GM18520 (cell line): Measurements from ENCODE around the gene COA1.
"Not testable (repeated sequence)": the region's sequence is repeated elsewhere in the genome, so short reads cannot be mapped to it uniquely, and the experiment has no call there.

Experiments used
- ATAC-seq: cut with Tn5 transposase; IDR thresholded peaks from one replicate; pipeline ENCODE4 v1.9.1; 2021; ENCODE audit not compliant: unreplicated experiment

COA1 gene

DNA sequence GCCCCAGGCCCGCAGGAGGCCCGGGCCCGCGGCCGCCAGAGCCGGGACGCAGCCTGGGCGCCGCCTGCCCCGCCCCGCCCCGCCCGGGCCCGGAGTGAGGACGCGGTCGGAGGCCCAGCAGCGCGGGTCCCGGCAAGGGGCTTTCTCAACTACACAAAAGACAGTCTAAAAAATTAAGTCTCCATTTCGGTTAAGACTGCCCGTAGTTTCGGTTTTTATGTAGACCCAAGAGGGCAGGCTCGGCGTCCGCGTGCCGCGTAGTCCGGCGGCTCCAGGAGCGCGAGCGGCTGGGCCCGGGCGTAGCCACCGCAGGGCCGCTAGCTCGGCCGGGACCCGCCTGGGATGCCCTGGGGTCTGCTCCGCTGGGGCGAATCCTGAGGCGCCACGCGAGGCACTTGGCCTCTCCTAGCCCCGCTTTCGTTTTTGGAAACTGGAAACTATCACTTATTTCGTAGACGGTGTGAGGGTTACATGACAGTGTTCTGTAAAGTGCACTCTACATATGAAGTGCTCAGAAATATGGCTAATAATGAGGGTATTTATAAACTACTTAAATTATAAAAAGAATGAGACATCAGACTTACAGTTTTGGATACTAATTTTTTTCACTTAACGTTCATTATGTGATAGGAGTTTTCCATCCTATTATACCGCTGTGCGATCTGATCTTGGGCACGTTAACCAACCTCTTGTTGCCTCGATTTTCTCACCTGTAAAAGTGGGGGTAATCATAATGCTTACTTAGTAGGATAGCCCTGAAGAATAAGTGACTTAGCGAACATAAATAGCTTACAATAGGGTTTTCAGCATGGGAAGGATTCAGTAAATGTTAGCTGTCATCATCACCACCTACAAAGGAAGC lies 29.7 kb upstream of the COA1 start:
- peak; percentile 37 for ATAC-seq

- peak; percentile 44 for ATAC-seq
Observed at GRCh38 chr7:43758029-43758821, 28.9 kb upstream of the COA1 start, which contains the start of gene BLVRA. TSS of gene BLVRA (plus strand) at chr7:43758680. CDS start at chr7:43771159, 12,479 bp downstream.

- no peak for ATAC-seq
Observed at GRCh38 chr7:43757073-43757720, 27.9 kb upstream of the COA1 start.

GRCh38 chr7:43756368-43757072 lies 27.2 kb upstream of the COA1 start:
- ATAC-seq = no peak

GRCh38 chr7:43754596-43754995 lies 25.3 kb upstream of the COA1 start:
- ATAC-seq = no peak

DNA sequence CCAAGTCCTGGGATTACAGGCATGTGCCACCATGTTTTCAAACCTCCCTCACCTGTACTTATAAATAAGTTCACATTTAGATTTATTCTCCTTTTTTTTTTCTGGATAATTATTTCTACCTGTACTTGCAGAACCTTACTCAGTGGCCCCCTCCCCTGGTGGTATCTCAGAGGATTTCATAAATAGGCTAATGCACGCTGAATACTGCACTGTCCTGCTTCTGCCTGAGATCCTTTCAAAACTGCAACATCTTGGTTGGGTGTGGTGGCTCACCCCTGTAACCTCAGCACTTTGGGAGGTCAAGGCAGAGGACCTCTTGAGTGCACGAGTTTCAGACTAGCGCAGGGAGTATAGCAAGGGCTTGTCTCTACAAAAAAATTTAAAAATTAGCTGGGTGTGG lies 24.5 kb upstream of the COA1 start:
- ATAC-seq = no peak

DNA sequence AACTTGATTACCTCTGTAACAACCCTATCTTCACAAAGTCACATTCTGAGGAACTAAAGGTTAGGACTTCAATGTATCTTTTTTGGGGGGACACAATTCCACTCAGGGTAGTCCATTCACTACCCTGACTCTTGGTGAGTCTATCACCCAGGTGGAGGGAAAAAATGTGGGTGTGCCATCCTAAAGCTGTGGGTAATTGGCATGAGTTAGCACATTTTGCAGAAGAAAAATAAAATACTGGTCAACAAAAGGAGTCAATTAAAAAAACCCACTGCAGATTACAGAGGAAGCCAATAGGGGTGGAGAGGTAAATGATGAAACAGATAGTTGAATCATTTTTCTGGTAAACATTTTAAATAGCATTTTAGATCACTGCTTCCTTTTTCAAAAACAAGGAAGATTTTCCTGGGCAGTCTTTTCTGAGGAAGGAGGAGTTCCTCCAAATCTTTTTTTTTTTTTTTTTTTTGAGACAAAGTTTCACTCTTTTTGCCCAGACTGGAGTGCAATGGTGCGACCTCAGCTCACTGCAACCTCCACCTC lies 24.0 kb upstream of the COA1 start:
- ATAC-seq = no peak

- ATAC-seq = no peak
Observed at GRCh38 chr7:43752411-43752810, 23.1 kb upstream of the COA1 start.

DNA sequence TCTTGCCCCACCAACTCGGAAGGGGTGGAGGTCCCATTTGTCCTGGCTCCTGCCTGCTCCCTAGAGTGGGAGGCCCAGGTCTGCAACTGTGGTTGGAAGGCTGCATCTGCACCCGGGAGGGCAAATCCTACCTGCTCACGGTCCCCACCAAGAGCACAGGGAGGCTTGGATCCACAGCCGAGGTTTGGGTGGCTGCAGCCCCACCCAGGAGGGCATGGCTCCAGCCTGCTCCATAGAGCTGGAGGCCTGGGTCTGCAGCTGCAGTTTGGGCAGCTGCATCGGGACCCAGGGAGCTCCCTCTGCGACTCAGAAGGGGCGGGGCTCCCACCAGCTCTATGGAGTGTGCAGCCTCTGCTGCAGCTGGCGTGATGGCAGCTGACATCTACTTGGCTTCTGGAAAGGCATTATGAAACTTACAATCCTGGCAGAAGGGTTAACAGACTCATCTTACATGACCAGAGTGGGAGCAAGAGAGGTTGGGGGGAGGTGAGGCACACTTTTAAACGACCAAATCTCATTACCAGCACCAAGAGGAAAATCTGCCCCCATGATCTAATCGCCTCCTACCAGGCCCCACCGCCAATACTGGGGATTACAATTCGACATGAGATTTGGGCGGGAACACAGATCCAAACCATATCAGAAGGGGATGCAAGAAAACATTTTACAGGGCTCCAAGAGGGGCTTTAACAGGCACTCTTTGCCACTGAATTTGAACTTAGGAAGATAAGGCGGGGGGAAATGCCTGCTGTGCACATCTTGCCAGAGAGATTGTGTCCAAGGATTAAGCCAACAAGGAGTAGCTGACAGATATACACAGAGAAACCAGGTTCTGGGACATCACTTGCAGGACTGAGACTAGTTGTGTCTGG lies 20.9 kb upstream of the COA1 start:
- ATAC-seq = no peak

GRCh38 chr7:43749383-43749940 lies 20.1 kb upstream of the COA1 start:
- no peak for ATAC-seq

- no peak for ATAC-seq
Observed at GRCh38 chr7:43747328-43748105, 18.2 kb upstream of the COA1 start.

- no peak for ATAC-seq
Observed at GRCh38 chr7:43742692-43743091, 13.4 kb upstream of the COA1 start.

DNA sequence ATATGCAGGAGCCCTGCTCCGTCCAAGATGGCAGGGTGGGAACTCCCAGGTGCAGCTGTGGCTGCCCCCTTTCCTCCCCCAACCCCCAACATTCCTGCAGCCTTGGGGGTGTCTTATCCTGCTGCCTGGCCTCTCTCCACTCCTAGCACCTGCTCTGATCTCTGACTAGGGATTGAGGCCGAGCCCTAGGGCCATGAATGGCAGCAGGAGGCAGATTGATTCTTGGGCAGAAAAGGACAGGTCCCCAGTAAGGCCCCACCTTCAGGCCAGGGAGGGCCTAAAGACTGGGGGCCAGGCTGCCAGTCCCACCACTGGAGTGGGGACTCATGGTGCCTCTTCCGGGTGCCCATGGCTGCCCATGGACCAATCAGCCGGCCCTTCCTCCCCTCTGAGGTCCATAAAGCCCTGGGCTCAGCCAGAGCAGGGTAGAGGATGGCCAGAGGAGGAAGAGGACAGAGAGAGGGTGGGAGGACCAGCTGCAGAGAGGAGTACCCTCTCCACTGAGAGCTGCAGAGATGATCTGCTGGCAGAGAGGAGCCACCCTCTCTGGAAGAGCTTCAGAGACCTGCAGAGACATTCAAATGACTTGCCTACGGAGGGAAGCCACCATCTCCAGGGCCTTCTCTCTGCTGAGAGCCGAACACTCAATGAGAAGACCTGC lies 8.3 kb upstream of the COA1 start:
- ATAC-seq = no peak

DNA sequence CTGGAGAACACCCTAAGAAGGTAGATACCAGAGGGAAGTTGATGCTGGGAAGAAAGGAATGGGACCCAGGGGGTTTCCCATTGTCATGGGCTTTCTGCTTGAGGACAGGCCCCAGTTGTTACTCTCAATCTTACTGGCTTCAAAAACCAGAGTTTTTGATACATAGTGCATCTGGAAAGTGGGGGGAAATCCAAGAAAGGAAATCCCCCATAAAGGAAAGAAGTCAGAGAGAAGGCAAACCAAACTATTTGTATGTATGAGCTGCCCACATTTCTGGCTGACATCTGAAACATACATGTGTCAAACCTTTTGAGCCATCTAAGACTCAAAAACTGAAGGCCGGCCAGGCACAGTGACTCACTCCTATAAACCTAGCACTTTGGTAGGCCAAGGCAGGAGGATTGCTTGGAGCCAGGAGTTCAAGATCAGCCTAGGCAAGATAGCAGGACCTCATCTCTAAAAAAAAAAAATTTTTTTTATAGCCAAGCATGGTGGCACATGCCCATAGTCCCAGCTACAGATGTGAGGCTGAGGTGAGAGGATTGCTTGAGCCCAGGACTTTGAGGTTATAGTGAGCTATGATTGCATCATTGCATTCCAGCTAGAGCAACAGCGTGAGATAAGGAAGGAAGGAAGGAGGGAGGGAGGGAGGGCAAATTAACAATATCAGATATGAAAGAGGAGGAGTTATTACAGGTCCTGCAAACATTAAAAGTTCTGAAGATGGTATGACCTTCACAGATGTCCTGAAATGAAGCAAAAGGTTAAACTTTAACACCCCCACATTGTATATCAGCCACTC lies 6.7 kb upstream of the COA1 start:
- ATAC-seq = peak; percentile 76

GRCh38 chr7:43735403-43735801 lies 6.1 kb upstream of the COA1 start:
- peak; percentile 16 for ATAC-seq

DNA sequence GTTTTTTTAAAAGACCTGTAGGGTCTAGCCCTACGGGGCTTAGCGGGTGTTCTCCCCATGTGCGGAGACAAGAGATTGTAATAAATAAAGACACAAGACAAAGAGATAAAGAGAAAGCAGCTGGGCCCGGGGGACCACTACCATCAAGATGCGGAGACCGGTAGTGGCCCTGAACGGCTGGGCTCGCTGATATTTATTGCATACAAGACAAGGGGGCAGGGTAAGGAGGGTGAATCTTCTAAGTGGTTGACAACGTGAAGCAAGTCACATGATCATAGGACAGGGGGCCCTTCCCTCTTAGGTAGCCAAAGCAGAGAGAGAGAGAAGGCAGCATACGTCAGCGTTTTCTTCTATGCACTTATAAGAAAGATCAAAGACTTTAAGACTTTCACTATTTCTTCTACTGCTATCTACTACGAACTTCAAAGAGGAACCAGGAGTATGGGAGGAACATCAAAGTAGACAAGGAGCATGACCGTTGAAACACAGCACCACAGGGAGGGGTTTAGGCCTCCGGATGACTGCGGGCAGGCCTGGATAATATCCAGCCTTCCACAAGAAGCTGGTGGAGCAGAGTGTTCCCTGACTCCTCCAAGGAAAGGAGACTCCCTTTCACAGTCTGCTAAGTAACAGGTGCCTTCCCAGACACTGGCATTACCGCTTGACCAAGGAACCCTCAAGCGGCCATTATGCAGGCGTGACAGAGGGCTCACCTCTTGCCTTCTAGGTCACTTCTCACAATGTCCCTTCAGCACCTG lies 5.4 kb upstream of the COA1 start:
- ATAC-seq = not testable (repeated sequence)

GRCh38 chr7:43731494-43731893 lies 2.2 kb upstream of the COA1 start:
- ATAC-seq = not testable (repeated sequence)
